ENCODE data around the gene CAMTA1. TPM values are rescaled to one million over a fixed set of nuclear protein-coding genes. Genes with fewer than 3 reads are reported as not detected.

The CAMTA1 gene
- polyA plus RNA-seq, 1 experiment = 23.1 TPM

GRCh38 chr1:7104339-7104738 lies 319.1 kb downstream of the CAMTA1 start:
- H3K27me3 ChIP-seq (ENCODE audit: control insufficient read depth, insufficient read depth, low read length) = no peaks in the 10 kb centered on the region; the same call in 1 of the 2 replicates
- ChIA-PET POLR2A (no interaction called here), CTCF (interaction anchor here (0.9 kb wide), 1 partner anchor 13 kb away, joined by 5 read pairs; no protein-coding TSS in a partner anchor)
- H3K4me3 ChIP-seq (ENCODE audit: low read depth, low read length) = no peak overlapping the region
- no peak for DNase-seq (ENCODE audit: low read depth)
- H3K36me3 ChIP-seq (ENCODE audit: control insufficient read depth, insufficient read depth, low read length) = no peaks in the 10 kb centered on the region
- no peak for TF ChIP-seq CTCF (IDR thresholded peaks at IDR 0.05; ENCODE audit: insufficient read depth, low read depth, low read length)

- POLR2A ChIA-PET = no interaction called here
- DNase-seq (ENCODE audit: low read depth) = no peak
- no peaks in the 10 kb centered on the region for H3K36me3 ChIP-seq (ENCODE audit: control insufficient read depth, insufficient read depth, low read length)
- H3K27me3 ChIP-seq (ENCODE audit: control insufficient read depth, insufficient read depth, low read length) = no peaks in the 10 kb centered on the region
- no peak overlapping the region for H3K4me3 ChIP-seq (ENCODE audit: low read depth, low read length)
- CTCF ChIA-PET = interaction anchor here (0.9 kb wide), 1 partner anchor 12 kb away, joined by 5 read pairs; no protein-coding TSS in a partner anchor
- no peak for TF ChIP-seq CTCF (IDR thresholded peaks at IDR 0.05; ENCODE audit: insufficient read depth, low read depth, low read length)
These were observed 320.0 kb downstream of the CAMTA1 start for GRCh38 chr1:7105269-7105668.

GRCh38 chr1:7106442-7107108 lies 321.3 kb downstream of the CAMTA1 start:
- ChIA-PET CTCF (no interaction called here), POLR2A (no interaction called here)
- no peak for TF ChIP-seq CTCF (IDR thresholded peaks at IDR 0.05; ENCODE audit: insufficient read depth, low read depth, low read length)
- H3K4me3 ChIP-seq (ENCODE audit: low read depth, low read length) = no peak overlapping the region
- H3K27me3 ChIP-seq (ENCODE audit: control insufficient read depth, insufficient read depth, low read length) = no peaks in the 10 kb centered on the region
- no peak for DNase-seq (ENCODE audit: low read depth)
- no peaks in the 10 kb centered on the region for H3K36me3 ChIP-seq (ENCODE audit: control insufficient read depth, insufficient read depth, low read length)

- Histone ChIP-seq H3K27me3 (ENCODE audit: control insufficient read depth, insufficient read depth, low read length) (no peaks in the 10 kb centered on the region), H3K4me3 (ENCODE audit: low read depth, low read length) (no peak overlapping the region), H3K36me3 (ENCODE audit: control insufficient read depth, insufficient read depth, low read length) (no peaks in the 10 kb centered on the region)
- no peak for TF ChIP-seq CTCF (IDR thresholded peaks at IDR 0.05; ENCODE audit: insufficient read depth, low read depth, low read length)
- no peak for DNase-seq (ENCODE audit: low read depth)
- CTCF ChIA-PET = no interaction called here
- POLR2A ChIA-PET = no interaction called here
These were observed 322.0 kb downstream of the CAMTA1 start for GRCh38 chr1:7107109-7107830.

GRCh38 chr1:7108251-7108650 lies 323.0 kb downstream of the CAMTA1 start:
- POLR2A ChIA-PET = no interaction called here
- no peak for TF ChIP-seq CTCF (IDR thresholded peaks at IDR 0.05; ENCODE audit: insufficient read depth, low read depth, low read length)

More at GRCh38 chr1:7108251-7108650, 323.0 kb downstream of the CAMTA1 start:
- CTCF ChIA-PET = no interaction called here
- Histone ChIP-seq H3K4me3 (ENCODE audit: low read depth, low read length) (no peak overlapping the region), H3K36me3 (ENCODE audit: control insufficient read depth, insufficient read depth, low read length) (no peaks in the 10 kb centered on the region), H3K27me3 (ENCODE audit: control insufficient read depth, insufficient read depth, low read length) (no peaks in the 10 kb centered on the region)
- no peak for DNase-seq (ENCODE audit: low read depth)
